HG03558 (cell line): ENCODE data around the gene CCDC80.
A peak's percentile ranks its signal among the peaks of the same experiment; 100 is the strongest.
"Not testable (repeated sequence)": the region's sequence is repeated elsewhere in the genome, so short reads cannot be mapped to it uniquely, and the experiment has no call there.

Experiments
- ATAC-seq: cut with Tn5 transposase; IDR thresholded peaks from one replicate; pipeline ENCODE4 v1.9.1; 2021; ENCODE audit warnings: moderate number of reproducible peaks; ENCODE audit not compliant: unreplicated experiment; ENCODE audit errors: extremely low read depth

The CCDC80 gene

DNA sequence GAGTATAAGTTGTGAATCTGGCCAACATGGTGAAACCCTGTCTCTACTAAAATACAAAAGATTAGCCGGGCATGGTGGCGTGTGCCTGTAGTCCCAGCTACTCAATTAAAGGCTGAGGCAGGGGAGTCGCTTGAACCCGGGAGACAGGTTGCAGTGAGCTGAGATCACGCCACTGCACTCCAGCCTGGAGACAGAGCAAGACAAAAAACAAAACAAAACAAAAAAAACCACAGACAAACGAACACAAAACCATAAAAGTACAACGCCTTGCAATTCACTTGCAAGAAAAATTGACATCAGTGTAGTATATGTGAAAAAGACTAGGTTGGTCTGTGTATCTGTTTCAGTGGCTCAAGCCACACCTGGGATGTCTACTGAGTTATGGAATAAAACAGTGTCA is 29.9 kb upstream of the CCDC80 start:
- no peak for ATAC-seq

DNA sequence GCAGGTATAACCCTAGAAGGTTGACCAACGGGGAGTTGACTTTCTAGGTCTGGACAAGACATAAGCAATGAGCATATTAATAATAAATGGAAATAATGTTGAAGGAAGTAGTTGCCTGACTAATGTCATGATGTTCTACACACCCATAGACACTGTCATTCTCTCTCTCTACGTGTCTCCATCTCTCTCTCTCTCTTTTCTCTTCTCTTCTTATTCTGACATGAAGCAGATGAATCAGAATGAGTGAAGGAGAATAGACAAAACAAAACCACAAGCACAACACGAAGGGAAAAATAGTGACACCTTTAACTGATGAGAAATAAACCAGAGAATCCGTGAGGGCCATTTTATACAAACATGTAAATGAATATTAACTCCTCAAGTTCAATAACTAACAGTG is 26.7 kb upstream of the CCDC80 start:
- no peak for ATAC-seq

DNA sequence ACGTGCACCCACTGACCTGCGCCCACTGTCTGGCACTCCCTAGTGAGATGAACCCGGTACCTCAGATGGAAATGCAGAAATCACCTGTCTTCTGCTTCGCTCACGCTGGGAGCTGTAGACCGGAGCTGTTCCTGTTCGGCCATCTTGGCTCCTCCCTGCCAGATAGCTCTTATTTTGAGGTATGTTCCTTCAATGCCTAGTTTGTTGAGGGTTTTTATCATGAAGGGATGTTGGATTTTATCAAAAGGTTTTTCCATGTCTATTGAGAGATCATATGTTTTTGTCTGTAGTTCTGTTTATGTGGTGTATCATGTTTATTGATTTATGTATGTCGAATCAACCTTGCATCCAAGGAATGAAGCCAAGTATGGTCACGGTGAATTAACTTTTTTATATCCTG is 24.1 kb upstream of the CCDC80 start:
- ATAC-seq = not testable (repeated sequence)

GRCh38 chr3:112656043-112656442 is 15.1 kb upstream of the CCDC80 start:
- ATAC-seq = no peak

DNA sequence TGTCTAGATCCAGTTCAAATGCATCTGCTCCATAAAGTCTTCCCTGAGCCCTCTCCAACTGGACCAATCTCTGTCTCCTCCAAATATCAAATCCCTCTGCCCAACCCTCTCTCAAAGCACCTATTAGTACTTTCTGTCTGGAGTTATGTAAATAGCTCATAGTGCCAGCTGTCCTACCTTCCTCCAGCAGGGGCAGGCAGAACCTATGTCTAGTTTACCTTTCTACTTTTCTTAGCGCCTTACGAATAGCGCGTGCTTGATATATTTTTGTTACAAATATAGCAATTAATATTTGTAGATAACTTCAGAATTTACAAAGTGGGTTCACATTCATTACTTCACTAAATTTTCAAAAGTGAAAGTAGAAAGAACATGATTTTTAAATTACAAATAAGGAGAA is 14.0 kb upstream of the CCDC80 start:
- no peak for ATAC-seq

DNA sequence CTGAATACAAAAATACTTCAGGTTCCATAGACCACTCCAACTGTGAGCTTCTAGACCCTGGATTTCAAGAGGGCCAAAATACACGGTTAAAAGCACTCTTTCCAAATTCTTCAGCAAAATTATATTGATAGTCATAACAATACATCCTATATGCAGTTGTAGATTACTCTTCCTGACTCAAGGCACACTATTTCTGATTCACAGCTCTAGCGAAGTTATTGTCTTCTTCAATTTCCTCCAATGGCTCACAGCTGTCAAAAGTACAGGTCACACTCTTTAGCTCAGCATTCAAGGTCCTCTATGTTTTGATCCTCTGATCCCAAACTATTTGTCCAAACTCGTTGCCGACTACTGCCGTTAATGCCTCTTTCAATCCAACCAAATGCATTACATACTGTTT is 13.5 kb upstream of the CCDC80 start:
- no peak for ATAC-seq

GRCh38 chr3:112653881-112654300 is 12.9 kb upstream of the CCDC80 start:
- ATAC-seq = no peak

DNA sequence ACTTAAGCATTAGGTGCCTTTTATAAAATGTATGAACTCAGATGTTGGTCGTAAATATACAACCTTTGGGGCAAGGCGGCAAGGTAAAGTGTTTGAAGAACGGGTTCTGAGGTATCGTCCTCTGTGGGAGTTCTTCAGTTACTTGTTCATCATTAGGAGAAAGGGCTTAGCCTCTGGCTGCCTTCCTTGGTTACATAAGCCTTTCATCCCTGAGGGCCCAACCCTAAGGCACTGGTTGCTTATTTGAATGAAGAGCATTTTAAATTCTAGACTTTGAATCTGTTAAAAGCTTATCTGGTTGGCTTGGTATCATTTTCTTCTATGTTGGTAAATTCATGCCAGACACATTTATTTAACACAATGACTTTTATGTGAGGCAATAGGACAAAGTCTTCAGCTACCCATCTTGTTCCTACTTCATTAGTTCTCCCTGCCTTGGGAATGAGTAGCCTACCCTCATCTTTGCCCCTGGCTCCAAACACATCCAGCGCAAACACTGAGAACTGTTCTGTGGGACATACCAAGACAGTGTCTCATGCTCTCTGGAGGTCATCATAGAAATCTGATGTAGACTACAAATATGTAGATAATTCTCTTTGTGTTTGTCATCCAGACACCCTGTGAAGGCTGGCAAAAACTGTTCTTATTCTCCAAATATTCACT is 12.4 kb upstream of the CCDC80 start:
- ATAC-seq = no peak

- ATAC-seq = no peak
Measured at GRCh38 chr3:112651516-112651915, 10.6 kb upstream of the CCDC80 start.

DNA sequence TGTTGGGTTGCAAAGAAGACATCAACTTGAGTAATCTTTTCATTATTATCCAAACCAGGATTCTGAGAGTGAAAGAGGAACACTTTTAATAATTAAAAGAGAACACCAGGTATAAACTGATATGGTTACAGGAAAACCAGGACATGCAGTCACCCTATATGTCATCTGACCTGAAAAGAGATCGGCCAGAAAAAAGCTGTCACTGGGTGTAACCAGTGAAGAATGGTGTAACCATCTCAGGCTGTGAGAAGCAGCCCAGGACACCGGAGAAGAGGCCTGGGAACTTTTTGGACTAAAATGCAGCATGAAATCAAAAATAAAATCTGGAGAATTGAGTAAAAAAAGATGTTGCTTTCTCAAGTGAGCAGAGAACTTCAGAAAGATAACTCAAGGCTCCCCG is 10.1 kb upstream of the CCDC80 start:
- ATAC-seq = no peak

- ATAC-seq = no peak
Measured at GRCh38 chr3:112650482-112650881, 9.5 kb upstream of the CCDC80 start.

- no peak for ATAC-seq
Measured at GRCh38 chr3:112649478-112649735, 8.5 kb upstream of the CCDC80 start.

DNA sequence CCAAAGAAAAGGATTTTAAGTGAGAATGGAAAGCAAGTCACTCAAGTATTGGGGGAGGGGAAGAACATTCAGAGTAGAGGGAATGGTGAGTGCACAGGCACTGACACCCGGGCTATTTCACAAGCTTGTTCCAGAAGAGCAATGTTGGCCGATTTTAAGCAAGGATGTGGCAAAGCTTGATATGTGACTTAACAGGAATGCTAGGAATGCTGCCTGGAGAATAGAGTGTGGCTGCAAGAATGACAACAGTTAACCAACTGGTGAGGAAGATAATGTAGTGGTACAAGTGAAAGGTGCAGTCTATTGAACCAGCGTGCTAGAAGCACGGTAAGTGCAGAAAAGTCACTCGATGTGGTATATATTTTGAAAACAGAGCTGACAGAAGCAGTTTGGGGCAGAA is 6.2 kb upstream of the CCDC80 start:
- no peak for ATAC-seq

GRCh38 chr3:112646623-112647022 is 5.7 kb upstream of the CCDC80 start:
- no peak for ATAC-seq

DNA sequence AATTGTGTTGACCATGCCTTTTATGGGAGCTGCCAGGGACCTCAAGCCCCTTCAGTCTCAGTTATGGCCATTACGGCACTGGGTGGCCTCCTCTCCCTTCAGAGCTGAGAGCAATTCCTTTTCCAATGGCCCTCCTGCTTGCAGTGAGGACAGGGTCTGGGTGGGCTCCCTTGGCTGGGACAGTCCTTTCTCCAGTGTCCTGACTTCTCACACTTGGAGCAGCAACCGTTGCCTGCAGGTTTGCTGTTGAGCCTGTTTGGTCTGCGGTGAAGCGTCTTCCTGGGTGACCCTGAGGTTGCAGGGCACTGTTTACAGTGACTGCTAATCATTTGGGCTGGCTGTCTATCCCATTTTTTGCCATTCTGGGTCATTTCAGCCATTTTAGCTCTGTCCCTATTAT is 3.5 kb upstream of the CCDC80 start:
- no peak for ATAC-seq

- no peak for ATAC-seq
Measured at GRCh38 chr3:112643621-112644240, 2.8 kb upstream of the CCDC80 start.

DNA sequence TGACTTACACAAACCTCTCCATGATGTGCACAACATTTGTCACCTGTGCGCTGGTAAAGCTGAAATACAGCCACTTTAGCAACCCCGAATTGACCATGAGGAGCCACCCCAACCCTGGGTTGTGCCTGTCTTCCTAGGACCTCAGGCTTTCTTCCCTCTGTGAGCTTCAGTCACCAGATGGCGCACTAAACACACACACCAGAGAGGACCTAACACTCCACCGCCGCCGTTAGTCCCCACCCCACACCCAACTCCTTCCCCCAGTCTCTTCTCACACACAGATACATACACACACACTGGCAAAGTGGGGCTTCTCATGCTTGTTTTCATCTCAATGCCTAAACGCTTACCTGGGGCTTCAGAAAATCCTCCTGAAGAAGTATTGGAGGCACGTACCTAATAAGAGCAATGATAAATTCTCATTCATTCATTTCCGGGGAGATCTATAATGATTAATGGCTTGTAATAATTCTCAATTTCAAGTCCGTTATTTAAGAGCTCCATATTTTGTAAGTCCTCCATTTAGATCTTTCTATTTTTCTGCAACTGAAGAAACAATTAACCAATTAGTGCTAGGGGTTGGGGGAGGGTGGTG is 2.1 kb upstream of the CCDC80 start:
- ATAC-seq = peak; percentile 83

DNA sequence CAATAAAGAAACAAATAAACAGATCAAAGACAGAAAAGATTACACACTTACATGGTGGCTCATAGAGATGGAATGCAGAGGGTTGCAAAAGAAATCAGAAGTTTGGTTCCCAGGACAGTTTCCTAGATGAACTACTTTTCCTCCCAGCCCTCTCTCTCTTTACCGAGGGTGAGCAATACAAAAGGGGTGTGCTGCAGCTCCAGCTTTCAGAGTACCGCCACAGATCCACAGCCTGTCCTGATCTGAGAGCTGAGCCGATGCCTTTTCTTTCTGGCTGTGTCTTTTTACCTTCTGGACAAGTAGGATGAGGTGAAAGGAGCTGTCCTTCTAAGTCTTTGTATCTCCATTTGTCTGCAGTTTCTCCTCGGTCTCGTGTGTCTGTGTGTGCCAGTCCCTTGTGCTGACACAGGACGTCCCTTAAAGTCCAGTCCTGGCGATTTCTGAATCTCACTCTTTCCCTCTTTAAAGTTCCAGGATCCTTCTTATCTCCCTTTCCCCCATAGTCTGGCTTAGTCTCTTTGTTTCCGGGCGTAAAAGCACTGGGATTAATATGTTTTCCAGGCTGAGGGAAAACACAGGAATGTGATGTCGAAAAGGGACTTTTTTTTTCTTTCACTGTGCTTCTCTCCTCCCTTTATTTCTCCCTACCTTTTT is 540 bp downstream of the CCDC80 start:
- ATAC-seq = no peak

- ATAC-seq = no peak
Measured at GRCh38 chr3:112639455-112640225, 1.3 kb downstream of the CCDC80 start.

GRCh38 chr3:112638327-112639020 is 2.5 kb downstream of the CCDC80 start:
- ATAC-seq = no peak
